Osteocyte (in vitro differentiated cells): ENCODE measurements around the gene MEIOB. TPM values are rescaled to one million over a fixed set of nuclear protein-coding genes. Genes with fewer than 3 reads are reported as not detected.
"Not testable (repeated sequence)": the region's sequence is repeated elsewhere in the genome, so short reads cannot be mapped to it uniquely, and the experiment has no call there.

Experiments used
- DNase-seq: peaks from one replicate; pipeline ENCODE4 v3.0.0; 2021; ENCODE audit warnings: mixed read lengths; ENCODE audit not compliant: unreplicated experiment; ENCODE audit errors: extremely low spot score
- H3K27ac Mint-ChIP-seq: one replicate; pipeline ENCODE4 v1.8.0; 2021; ENCODE audit warnings: mild to moderate bottlenecking, mixed read lengths; ENCODE audit not compliant: unreplicated experiment
- H3K27me3 Mint-ChIP-seq: one replicate; pipeline ENCODE4 v1.8.0; 2021; ENCODE audit warnings: mixed read lengths; ENCODE audit not compliant: unreplicated experiment
- H3K36me3 Mint-ChIP-seq: one replicate; pipeline ENCODE4 v1.8.0; 2021; ENCODE audit warnings: mixed read lengths; ENCODE audit not compliant: unreplicated experiment
- H3K4me1 Mint-ChIP-seq: one replicate; pipeline ENCODE4 v1.8.0; 2021; ENCODE audit warnings: mixed read lengths; ENCODE audit not compliant: unreplicated experiment
- H3K4me3 Mint-ChIP-seq: one replicate; pipeline ENCODE4 v1.8.0; 2021; ENCODE audit warnings: mild to moderate bottlenecking, moderate library complexity, mixed read lengths; ENCODE audit not compliant: unreplicated experiment
- H3K9me3 Mint-ChIP-seq: one replicate; pipeline ENCODE4 v1.8.0; 2021; ENCODE audit warnings: mixed read lengths; ENCODE audit not compliant: unreplicated experiment
- CTCF ChIP-seq: fragments of 200-600 bp; sonication (generic); IDR thresholded peaks from 2 replicates; pipeline ENCODE4 v1.5.0; 2021; ENCODE audit warnings: antibody characterized with exemption, mild to moderate bottlenecking, moderate library complexity
- total RNA-seq: library from RNA; stranded (reverse); gene quantifications from 2 replicates; pipeline ENCODE4 v1.2.1, GENCODE V29; 2021

The MEIOB gene
- total RNA-seq, 1 donor from 2014 or later: 1.2 TPM

GRCh38 chr16:1902547-1903219 lies 30.7 kb upstream of the MEIOB start:
- DNase-seq: no peak
- Mint-ChIP-seq H3K27ac (no peak overlapping the region), H3K4me3 (no peak overlapping the region), H3K27me3 (peaks cover 16% of the 10 kb centered on the region), H3K9me3 (no peaks in the 10 kb centered on the region), H3K4me1 (peaks cover 10% of the 10 kb centered on the region), H3K36me3 (no peaks in the 10 kb centered on the region)
- TF ChIP-seq CTCF: no peak

GRCh38 chr16:1900452-1900774 lies 28.4 kb upstream of the MEIOB start:
- TF ChIP-seq CTCF: no peak
- Mint-ChIP-seq H3K4me3 (no peak overlapping the region), H3K36me3 (no peaks in the 10 kb centered on the region), H3K4me1 (no peaks in the 10 kb centered on the region), H3K27ac (no peak overlapping the region), H3K9me3 (no peaks in the 10 kb centered on the region), H3K27me3 (peaks cover 23% of the 10 kb centered on the region)
- DNase-seq: no peak

DNA sequence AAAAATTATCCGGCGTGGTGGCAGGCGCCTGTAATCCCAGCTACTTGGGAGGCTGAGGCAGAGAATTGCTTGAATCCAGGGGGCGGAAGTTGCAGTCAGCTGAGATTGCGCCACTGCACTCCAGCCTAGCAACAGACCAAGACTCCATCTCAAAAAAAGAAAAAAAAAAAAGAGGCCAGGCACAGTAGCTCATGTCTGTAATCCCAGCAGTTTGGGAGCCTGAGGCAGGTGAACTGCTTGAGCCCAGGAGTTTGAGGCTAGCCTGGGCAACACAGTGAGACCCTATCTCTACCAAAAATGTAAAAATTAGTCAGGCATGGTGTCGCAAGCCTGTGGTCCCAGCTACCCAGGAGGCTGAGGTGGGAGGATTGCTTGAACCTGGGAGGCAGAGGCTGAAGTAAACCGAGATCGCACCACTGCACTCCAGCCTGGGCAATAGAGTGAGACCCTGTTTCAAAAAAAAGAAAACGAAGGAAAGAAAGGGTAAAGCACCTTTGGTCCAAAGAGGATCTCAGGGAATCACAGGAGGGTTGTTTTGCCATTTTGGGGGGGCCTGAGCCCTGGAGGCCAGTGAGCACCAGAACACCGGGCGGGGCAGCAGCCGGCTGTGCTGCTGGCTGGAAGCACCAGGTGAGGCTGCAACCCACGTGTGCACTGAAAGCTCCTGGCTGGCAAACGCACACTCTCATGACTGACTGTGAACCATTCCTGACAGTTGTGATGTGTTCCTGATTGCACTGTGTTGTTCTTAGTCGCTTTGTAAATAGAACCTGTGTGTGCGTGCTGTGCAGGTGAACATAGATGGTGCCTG lies 27.9 kb upstream of the MEIOB start:
- H3K27ac Mint-ChIP-seq: no peak overlapping the region
- H3K36me3 Mint-ChIP-seq: no peaks in the 10 kb centered on the region

DNA sequence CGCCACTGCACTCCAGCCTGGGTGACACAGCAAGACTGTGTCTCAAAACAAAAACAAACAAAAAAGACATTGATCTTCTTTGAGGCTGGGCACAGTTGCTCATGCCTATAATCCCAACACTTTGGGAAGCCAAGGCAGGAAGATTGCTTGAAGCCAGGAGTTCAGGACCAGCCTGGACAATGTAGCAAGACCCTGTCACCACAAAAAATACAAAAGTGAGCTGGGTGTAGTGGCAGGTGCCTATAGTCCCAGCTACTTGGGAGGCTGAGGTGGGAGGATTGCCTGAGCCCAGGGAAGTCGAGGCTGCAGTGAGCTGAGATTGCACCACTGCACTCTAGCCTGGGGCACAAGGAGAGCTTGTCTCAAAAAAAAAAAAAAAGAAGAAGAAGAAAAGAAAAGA lies 25.7 kb upstream of the MEIOB start:
- peaks cover 28% of the 10 kb centered on the region for H3K27me3 Mint-ChIP-seq
- DNase-seq, H3K27ac Mint-ChIP-seq, H3K36me3 Mint-ChIP-seq, H3K9me3 Mint-ChIP-seq, H3K4me3 Mint-ChIP-seq, H3K4me1 Mint-ChIP-seq: not testable (repeated sequence)

More for the DNA sequence above, 27.9 kb upstream of the MEIOB start:
- no peaks in the 10 kb centered on the region for H3K4me1 Mint-ChIP-seq
- no peak for DNase-seq
- TF ChIP-seq CTCF: no peak
- H3K4me3 Mint-ChIP-seq: no peak overlapping the region
- no peaks in the 10 kb centered on the region for H3K9me3 Mint-ChIP-seq
- H3K27me3 Mint-ChIP-seq: peaks cover 23% of the 10 kb centered on the region

- Mint-ChIP-seq H3K9me3 (no peaks in the 10 kb centered on the region), H3K27me3 (peaks cover 27% of the 10 kb centered on the region), H3K27ac (no peak overlapping the region), H3K4me1 (no peaks in the 10 kb centered on the region), H3K4me3 (no peak overlapping the region), H3K36me3 (no peaks in the 10 kb centered on the region)
- no peak for TF ChIP-seq CTCF
- no peak for DNase-seq
Measured at GRCh38 chr16:1895949-1896675, 24.1 kb upstream of the MEIOB start.
